ENCODE data around the gene ASPG. TPM values are rescaled to one million over a fixed set of nuclear protein-coding genes. Genes with fewer than 3 reads are reported as not detected.

ASPG gene
- total RNA-seq, 8 experiments from 2014 or later: 0.05 to 1.1 (median 0.25) TPM; not detected in 1

- Histone ChIP-seq H3K27ac (no peak overlapping the region), H3K4me3 (no peak overlapping the region), H3K4me1 (replicated peaks in 1 of 2) (no peaks in the 10 kb centered on the region)
- 2 to 88% (median 78%) methylated on average over 1 to 10 of the region's 16 CpGs; no CpG with 5 or more reads in 4 of the 10 experiments for WGBS, 10 experiments
- in situ Hi-C loops (cut with MboI; ENCODE audit: low pct_unique_long_range_greater_than_20kb in 2 of 9, low sequenced_read_pairs in 9 of 9, unreplicated experiment in 9 of 9): no loop called here
- peak in 6 of 8 experiments; percentile 24 to 63 (median 46) for ATAC-seq (replicated peaks in 6 of 8)
Measured at GRCh38 chr14:104054222-104054905, 31.1 kb upstream of the ASPG start.

- no peak overlapping the region for H3K27ac ChIP-seq
- WGBS, 10 experiments: 0 to 100% (median 50%) methylated on average over 1 of the region's 1 CpG; no CpG with 5 or more reads in 5 of the 10 experiments
- ATAC-seq (replicated peaks in 6 of 8): no peak
- H3K4me3 ChIP-seq: no peak overlapping the region
- in situ Hi-C loops (cut with MboI; ENCODE audit: low pct_unique_long_range_greater_than_20kb in 2 of 9, low sequenced_read_pairs in 9 of 9, unreplicated experiment in 9 of 9): no loop called here
- no peaks in the 10 kb centered on the region for H3K4me1 ChIP-seq (replicated peaks in 1 of 2)
Measured at GRCh38 chr14:104062281-104062680, 23.2 kb upstream of the ASPG start.

- Histone ChIP-seq H3K27ac (no peak overlapping the region), H3K4me3 (no peak overlapping the region), H3K4me1 (replicated peaks in 1 of 2) (no peaks in the 10 kb centered on the region)
- in situ Hi-C loops (cut with MboI; ENCODE audit: low pct_unique_long_range_greater_than_20kb in 2 of 9, low sequenced_read_pairs in 9 of 9, unreplicated experiment in 9 of 9): no loop called here
- peak in 1 of 8 experiments; percentile 51 for ATAC-seq (replicated peaks in 6 of 8)
- WGBS, 10 experiments: 32 to 87% (median 79%) methylated on average over 6 to 10 of the region's 10 CpGs; no CpG with 5 or more reads in 1 of the 10 experiments
Measured at GRCh38 chr14:104064003-104064402, 21.5 kb upstream of the ASPG start.

- Histone ChIP-seq H3K4me1 (replicated peaks in 1 of 2) (no peaks in the 10 kb centered on the region), H3K4me3 (no peak overlapping the region), H3K27ac (no peak overlapping the region)
- no peak for ATAC-seq (replicated peaks in 6 of 8)
- in situ Hi-C loops (cut with MboI; ENCODE audit: low pct_unique_long_range_greater_than_20kb in 2 of 9, low sequenced_read_pairs in 9 of 9, unreplicated experiment in 9 of 9): no loop called here
- 0 to 50% (median 20%) methylated on average over 1 to 2 of the region's 5 CpGs; no CpG with 5 or more reads in 4 of the 10 experiments for WGBS, 10 experiments
Measured at GRCh38 chr14:104066279-104066678, 19.2 kb upstream of the ASPG start.

- in situ Hi-C loops (cut with MboI; ENCODE audit: low pct_unique_long_range_greater_than_20kb in 2 of 9, low sequenced_read_pairs in 9 of 9, unreplicated experiment in 9 of 9): no loop called here
- ATAC-seq (replicated peaks in 6 of 8): no peak
- Histone ChIP-seq H3K4me1 (replicated peaks in 1 of 2) (no peaks in the 10 kb centered on the region), H3K27ac (no peak overlapping the region), H3K4me3 (no peak overlapping the region)
- 20 to 73% (median 43%) methylated on average over 2 to 3 of the region's 4 CpGs; no CpG with 5 or more reads in 5 of the 10 experiments for WGBS, 10 experiments
Measured at GRCh38 chr14:104066719-104067295, 18.7 kb upstream of the ASPG start.

- WGBS, 10 experiments: 13 to 93% (median 66%) methylated on average over 1 to 7 of the region's 7 CpGs; no CpG with 5 or more reads in 2 of the 10 experiments
- no peak overlapping the region for H3K27ac ChIP-seq
- H3K4me3 ChIP-seq: no peak overlapping the region
- in situ Hi-C loops (cut with MboI; ENCODE audit: low pct_unique_long_range_greater_than_20kb in 2 of 9, low sequenced_read_pairs in 9 of 9, unreplicated experiment in 9 of 9): no loop called here
- H3K4me1 ChIP-seq (replicated peaks in 1 of 2): no peaks in the 10 kb centered on the region
- ATAC-seq (replicated peaks in 6 of 8): no peak
Measured at GRCh38 chr14:104069541-104069940, 16.0 kb upstream of the ASPG start.

GRCh38 chr14:104072586-104072985 lies 12.9 kb upstream of the ASPG start:
- no peak for ATAC-seq (replicated peaks in 6 of 8)
- in situ Hi-C loops (cut with MboI; ENCODE audit: low pct_unique_long_range_greater_than_20kb in 2 of 9, low sequenced_read_pairs in 9 of 9, unreplicated experiment in 9 of 9): loop anchor here in 1 of 9 experiments (10.0 kb wide), 1 partner anchor 52 kb away; no protein-coding TSS in a partner anchor
- Histone ChIP-seq H3K4me1 (replicated peaks in 1 of 2) (no peaks in the 10 kb centered on the region), H3K27ac (no peak overlapping the region), H3K4me3 (no peak overlapping the region)
- 0 to 92% (median 53%) methylated on average over 2 to 3 of the region's 3 CpGs; no CpG with 5 or more reads in 1 of the 10 experiments for WGBS, 10 experiments

- Histone ChIP-seq H3K4me1 (replicated peaks in 1 of 2) (no peaks in the 10 kb centered on the region), H3K27ac (no peak overlapping the region), H3K4me3 (no peak overlapping the region)
- in situ Hi-C loops (cut with MboI; ENCODE audit: low pct_unique_long_range_greater_than_20kb in 2 of 9, low sequenced_read_pairs in 9 of 9, unreplicated experiment in 9 of 9): loop anchor here in 1 of 9 experiments (10.0 kb wide), 1 partner anchor 51 kb away; no protein-coding TSS in a partner anchor
- 31 to 100% (median 60%) methylated on average over 1 to 4 of the region's 4 CpGs; no CpG with 5 or more reads in 3 of the 10 experiments for WGBS, 10 experiments
- no peak for ATAC-seq (replicated peaks in 6 of 8)
Measured at GRCh38 chr14:104073764-104074163, 11.7 kb upstream of the ASPG start.

- in situ Hi-C loops (cut with MboI; ENCODE audit: low pct_unique_long_range_greater_than_20kb in 2 of 9, low sequenced_read_pairs in 9 of 9, unreplicated experiment in 9 of 9): loop anchor here in 3 of 9 experiments (10.0 to 25.0 kb wide), 2 partner anchors 49 to 562 kb away; no protein-coding TSS in a partner anchor
- WGBS, 10 experiments: 3 to 50% (median 12%) methylated on average over 1 to 6 of the region's 6 CpGs; no CpG with 5 or more reads in 2 of the 10 experiments
- no peak for ATAC-seq (replicated peaks in 6 of 8)
- Histone ChIP-seq H3K27ac (no peak overlapping the region), H3K4me3 (no peak overlapping the region), H3K4me1 (replicated peaks in 1 of 2) (no peaks in the 10 kb centered on the region)
Measured at GRCh38 chr14:104075530-104076151, 9.9 kb upstream of the ASPG start.

GRCh38 chr14:104076743-104077142 lies 8.8 kb upstream of the ASPG start:
- in situ Hi-C loops (cut with MboI; ENCODE audit: low pct_unique_long_range_greater_than_20kb in 2 of 9, low sequenced_read_pairs in 9 of 9, unreplicated experiment in 9 of 9): loop anchor here in 3 of 9 experiments (10.0 to 25.0 kb wide), 2 partner anchors 48 to 561 kb away; no protein-coding TSS in a partner anchor

GRCh38 chr14:104078031-104078455 lies 7.5 kb upstream of the ASPG start:
- Histone ChIP-seq H3K4me1 (replicated peaks in 1 of 2) (no peaks in the 10 kb centered on the region), H3K27ac (no peak overlapping the region), H3K4me3 (no peak overlapping the region)
- peak; percentile 98 to 100 (median 99) for ATAC-seq (replicated peaks in 6 of 8)
- in situ Hi-C loops (cut with MboI; ENCODE audit: low pct_unique_long_range_greater_than_20kb in 2 of 9, low sequenced_read_pairs in 9 of 9, unreplicated experiment in 9 of 9): loop anchor here in 3 of 9 experiments (10.0 to 25.0 kb wide), 2 partner anchors 47 to 559 kb away; no protein-coding TSS in a partner anchor
- WGBS, 10 experiments: 0 to 4% (median 0%) methylated on average over 3 to 7 of the region's 7 CpGs; no CpG with 5 or more reads in 2 of the 10 experiments

More at GRCh38 chr14:104076743-104077142, 8.8 kb upstream of the ASPG start:
- no peak overlapping the region for H3K27ac ChIP-seq
- no peak overlapping the region for H3K4me3 ChIP-seq
- H3K4me1 ChIP-seq (replicated peaks in 1 of 2): no peaks in the 10 kb centered on the region
- ATAC-seq (replicated peaks in 6 of 8): no peak
- 8 to 93% (median 33%) methylated on average over 1 to 5 of the region's 5 CpGs; no CpG with 5 or more reads in 4 of the 10 experiments for WGBS, 10 experiments

- 46 to 95% (median 68%) methylated on average over 3 to 7 of the region's 23 CpGs; no CpG with 5 or more reads in 3 of the 10 experiments for WGBS, 10 experiments
- in situ Hi-C loops (cut with MboI; ENCODE audit: low pct_unique_long_range_greater_than_20kb in 2 of 9, low sequenced_read_pairs in 9 of 9, unreplicated experiment in 9 of 9): loop anchor here in 2 of 9 experiments (25.0 kb wide), 1 partner anchor 557 kb away; no protein-coding TSS in a partner anchor
- ATAC-seq (replicated peaks in 6 of 8): no peak
- Histone ChIP-seq H3K27ac (no peak overlapping the region), H3K4me1 (replicated peaks in 1 of 2) (peaks cover 4% of the 10 kb centered on the region in 2 donors), H3K4me3 (no peak overlapping the region)
Measured at GRCh38 chr14:104080376-104081260, 4.9 kb upstream of the ASPG start.
